ENCODE measurements around the gene TMEM44.
"Not testable (repeated sequence)": the region's sequence is repeated elsewhere in the genome, so short reads cannot be mapped to it uniquely, and the experiment has no call there.

Gene TMEM44

DNA sequence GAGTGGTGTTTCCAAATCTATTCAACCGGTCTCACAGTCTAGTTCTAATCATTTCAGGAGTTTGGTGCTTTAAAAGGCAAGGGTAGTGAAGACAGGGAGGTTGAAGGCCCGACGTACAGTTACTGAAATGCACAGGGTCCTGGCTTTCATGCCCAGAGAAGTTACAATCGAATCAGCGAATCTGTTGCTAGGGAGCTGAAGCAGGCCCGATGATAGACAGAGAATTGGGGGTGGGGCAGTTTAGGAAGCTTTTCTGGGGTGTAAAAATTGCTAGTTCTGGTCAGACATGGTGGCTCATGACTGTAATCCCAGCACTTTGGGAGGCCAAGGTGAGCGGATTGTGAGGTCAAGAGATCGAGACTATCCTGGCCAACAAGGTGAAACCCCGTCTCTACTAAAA lies 83.4 kb downstream of the TMEM44 start:
- no peak for DNase-seq

DNA sequence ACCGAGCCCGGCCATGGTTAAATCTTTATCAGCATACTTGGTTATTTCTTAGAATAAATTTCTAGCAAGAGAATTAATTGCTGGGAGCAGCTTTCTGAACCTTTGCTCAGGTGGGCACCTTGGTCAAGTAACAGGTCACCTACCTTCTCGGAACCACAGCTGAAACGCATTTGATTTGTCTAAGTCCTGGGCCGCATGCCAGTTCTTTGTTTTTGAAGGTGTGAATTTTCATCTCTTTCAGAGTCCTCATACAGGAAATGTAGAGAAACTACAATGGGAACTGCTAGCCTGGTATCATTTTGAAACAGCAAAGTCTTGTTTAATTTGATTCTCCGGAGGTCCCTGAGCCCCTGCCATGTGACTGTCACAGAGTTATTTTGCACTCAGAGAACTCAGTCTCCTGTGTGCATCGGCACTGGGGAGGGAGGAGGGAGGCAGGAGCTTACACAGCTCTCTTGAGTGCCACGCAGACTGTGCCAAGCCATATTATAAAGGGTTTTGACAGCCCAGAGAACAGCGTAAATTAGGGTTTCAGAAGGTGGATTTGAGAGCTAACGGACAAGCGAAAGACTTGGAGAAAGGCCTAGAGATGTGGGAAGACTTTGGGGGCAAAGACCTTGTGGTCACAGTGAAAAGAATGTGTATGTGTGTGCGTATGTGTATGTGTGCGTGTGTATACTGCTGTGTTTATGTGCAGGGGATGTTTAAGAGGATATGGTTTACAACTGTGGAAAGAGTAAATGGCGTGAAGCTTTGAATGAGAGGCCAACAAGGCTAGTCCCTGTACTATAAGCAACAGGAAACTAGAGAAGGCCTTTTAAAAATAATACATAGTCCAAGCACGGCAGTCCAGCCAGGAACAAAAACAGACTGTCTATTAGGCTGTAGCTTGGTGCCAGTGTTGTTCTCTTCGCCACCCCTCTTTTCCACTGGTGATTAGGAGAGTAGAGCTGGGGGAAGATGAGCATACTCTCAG lies 84.6 kb downstream of the TMEM44 start:
- no peak for DNase-seq

DNA sequence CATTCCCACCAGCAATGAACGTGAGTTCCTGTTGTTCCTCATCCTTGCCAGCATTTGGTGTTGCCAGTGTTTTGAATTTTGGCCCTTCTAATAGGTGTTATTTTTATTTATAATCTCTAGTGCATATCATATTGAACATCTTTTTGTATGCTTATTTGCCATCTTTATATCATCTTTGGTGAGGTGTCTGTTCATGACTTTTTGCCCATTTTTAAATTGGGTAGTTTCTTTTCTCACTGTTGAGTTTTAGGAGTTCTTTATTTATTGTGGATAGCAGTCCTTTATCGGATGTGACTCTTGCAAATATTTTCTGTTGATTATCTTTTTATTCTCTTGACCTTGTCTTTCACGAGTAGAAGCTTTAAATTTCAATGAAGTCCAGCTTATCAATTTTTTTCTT lies 86.2 kb downstream of the TMEM44 start:
- DNase-seq = no peak

DNA sequence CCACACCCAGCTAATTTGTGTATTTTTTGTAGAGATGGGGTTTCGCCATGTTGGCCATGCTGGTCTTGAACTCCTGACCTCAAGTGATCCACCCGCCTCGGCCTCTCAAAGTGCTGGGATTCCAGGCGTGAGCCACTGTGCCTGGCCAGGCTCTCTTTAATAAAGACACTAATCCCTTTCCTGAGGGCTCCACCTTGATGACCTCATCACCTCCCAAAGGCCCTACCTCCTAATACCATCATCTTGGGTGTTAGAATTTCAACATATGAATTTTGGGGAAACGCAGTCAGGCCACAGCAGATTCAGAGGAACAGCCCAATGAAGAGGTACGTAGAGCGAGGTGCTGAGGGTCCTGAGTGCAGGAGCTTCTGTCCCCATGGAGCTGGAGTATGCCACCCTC lies 87.7 kb downstream of the TMEM44 start:
- DNase-seq = not testable (repeated sequence)

DNA sequence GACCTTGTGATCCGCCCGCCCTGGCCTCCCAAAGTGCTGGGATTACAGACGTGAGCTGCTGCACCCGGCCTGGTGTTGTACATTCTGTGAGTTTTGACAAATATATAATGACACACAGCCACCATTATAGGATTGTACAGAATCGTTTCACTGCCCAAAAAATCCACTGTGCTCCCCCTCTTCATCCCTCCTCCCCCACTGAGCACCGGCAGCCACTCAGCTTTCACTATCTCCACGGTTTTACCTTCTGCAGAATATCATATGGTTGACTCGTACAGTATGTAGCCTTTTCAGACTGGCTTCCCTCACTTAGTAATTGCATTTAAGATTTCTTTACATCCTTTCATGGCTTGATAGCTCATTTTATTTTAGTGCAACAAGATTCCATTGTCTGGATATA lies 89.7 kb downstream of the TMEM44 start:
- no peak for DNase-seq

DNA sequence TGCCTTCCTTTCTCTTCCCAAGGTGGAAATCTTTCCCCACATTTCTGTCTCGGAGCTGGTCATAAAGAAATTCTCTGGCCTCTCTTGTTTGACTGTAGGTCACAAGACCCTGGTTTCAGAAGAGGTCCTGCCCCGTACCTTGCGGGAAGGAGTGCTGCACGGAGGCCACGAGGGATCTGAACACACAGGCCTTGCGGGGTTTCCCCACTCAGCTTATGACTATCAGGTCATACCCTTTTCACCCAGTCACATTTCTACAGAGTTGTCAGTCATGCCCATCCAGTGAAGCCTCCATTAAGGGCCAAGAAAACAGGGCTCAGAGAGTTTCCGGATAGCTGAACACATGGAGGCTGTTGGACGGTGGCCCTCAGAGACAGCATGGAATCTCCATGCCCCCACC lies 91.7 kb downstream of the TMEM44 start:
- DNase-seq = no peak

DNA sequence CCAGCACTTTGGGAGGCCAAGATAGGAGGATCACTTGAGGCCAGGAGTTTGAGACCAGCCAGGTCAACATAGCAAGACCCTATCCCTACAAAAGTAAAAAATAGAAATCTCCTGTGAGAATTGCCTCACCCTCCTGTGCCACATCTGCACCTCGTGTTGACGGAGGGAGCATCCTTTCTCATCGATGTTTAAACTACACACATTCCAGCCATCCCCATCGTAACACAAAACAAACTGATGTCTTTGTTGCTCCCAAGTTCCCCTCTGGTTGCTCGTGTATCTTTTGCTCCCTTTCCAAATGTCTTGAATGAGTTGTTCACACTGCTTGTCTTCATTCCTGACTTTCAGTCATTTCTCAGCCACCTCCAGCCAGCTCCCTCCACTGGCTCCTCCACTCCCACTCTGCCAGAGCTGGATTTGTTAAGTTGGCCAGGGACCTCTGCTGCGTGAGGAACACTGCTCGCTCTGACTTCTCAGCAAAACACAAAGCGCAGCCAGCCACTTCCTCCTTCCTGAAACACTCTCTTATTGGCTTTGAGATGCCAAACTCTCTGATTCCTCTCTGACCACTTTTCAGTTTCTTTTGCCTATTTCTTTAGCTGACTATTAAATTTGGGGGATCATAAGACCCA lies 92.8 kb downstream of the TMEM44 start:
- DNase-seq = no peak

DNA sequence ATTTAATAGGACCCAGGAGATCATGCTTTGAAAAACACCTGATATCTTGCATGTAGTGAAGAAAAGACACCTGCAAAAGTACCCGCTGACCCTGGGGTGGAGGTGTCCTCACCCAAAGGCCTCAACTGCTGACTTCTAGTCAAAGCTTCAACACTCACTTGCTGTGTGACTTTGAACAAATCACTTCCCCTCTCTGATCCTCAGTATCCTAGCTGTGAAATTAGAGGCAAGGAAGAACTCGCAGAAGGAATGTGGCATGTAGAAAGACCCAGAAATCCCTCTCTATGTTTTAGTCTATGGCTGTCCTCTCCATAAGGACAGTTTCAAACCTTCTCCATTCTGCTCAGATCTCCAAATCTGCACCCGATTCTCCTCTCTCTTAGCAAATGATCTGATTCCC lies 93.7 kb downstream of the TMEM44 start:
- DNase-seq = no peak

DNA sequence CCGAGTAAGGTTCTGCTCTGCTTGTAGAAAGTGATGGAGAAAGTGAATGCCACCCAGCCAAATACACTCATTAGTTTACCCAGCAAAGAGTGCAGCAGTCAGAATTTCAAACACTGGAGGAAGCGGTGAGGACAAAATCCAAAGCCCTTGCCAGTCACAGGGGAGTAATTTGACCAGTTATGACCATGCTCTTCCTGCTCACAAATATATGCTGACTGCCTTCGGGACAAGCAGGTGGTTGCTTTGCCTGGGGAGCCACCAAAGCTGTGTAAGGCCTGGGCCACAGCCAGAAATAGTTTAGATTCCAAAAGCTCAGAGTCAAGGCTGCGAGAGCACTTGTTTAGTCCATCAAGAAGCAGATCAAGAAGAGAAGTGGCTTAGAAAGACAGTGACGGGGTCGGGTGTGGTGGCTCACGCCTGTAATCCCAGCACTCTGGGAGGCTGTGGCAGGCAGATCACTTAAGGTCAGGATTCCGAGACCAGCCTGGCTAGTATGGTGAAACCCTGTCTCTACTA lies 95.4 kb downstream of the TMEM44 start:
- no peak for DNase-seq
